Measurements from ENCODE around the gene MATN1. TPM values are rescaled to one million over a fixed set of nuclear protein-coding genes. Genes with fewer than 3 reads are reported as not detected.

The MATN1 gene
- total RNA-seq, 1 donor from 2014 or later, result not detected

DNA sequence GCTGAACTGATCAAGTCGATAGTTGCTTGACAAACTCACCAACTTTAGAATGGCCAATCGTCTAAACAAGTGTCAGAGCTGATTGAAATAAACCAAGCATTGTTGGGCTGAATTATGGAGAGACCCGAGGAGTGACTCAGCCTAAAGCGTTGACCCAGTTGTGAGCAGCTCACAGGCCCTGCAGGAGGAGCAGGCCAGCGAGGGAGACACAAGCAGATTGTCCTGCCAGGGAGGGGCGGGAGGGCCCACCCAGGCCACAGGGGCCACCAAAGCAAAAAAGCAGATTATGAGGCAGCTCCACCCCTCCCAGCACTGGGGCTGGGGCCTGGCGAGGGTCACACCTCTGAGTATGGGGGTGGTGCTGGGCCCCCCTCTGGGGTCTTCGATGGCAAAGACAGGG lies 10.1 kb upstream of the MATN1 start:
- H3K9me3 ChIP-seq (replicated peaks), result no peaks in the 10 kb centered on the region
- H3K27me3 ChIP-seq (ENCODE audit: low read depth), result no peaks in the 10 kb centered on the region
- no peak overlapping the region for H3K4me3 ChIP-seq
- DNase-seq, result no peak
- intact Hi-C loops (cut with micrococcal nuclease), result no loop called here
- TF ChIP-seq CTCF (IDR thresholded peaks at IDR 0.05; ENCODE audit: borderline replicate concordance), result no peak
- no peak overlapping the region for H3K27ac ChIP-seq (replicated peaks)
- no peaks in the 10 kb centered on the region for H3K36me3 ChIP-seq
- H3K4me1 ChIP-seq, result peaks cover 7% of the 10 kb centered on the region

DNA sequence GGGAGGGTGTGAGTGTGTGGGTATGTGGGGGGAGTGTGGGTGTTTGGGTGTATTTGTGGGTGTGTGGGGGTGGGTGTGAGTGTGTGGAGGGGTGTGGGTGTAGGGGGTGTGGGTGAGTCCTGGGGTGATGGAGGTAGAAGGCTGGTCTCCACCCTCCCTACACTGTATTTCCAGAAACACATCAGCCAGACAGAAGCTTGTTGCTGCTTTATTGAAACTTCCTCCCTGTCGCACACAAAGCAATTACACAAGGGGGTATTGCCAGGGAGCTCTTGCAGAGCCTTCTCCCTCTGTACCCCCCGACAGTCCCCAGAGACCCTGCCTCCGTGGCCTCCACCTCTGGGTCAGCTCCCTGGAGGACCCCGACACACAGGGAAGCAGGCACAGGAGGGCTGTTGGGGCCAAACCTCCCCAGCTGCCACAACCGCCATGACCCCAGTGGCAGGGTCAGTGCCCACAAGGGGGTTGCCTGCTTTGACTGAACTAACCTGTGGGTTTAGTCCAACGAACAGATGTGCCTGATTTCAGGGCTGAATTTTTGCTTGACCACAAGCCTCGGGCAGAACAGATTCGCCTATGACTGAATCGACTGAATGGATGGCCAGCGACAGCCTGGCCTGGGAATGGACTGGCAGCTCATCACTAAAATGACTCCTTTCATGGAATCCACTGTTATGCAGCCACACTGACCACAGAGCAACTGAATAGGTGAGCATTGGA lies 9.1 kb upstream of the MATN1 start:
- Histone ChIP-seq H3K27ac (replicated peaks) (no peak overlapping the region), H3K4me3 (no peak overlapping the region), H3K36me3 (no peaks in the 10 kb centered on the region), H3K27me3 (ENCODE audit: low read depth) (no peaks in the 10 kb centered on the region), H3K9me3 (replicated peaks) (no peaks in the 10 kb centered on the region), H3K4me1 (peaks cover 7% of the 10 kb centered on the region)
- no peak for TF ChIP-seq CTCF (IDR thresholded peaks at IDR 0.05; ENCODE audit: borderline replicate concordance)
- intact Hi-C loops (cut with micrococcal nuclease), result no loop called here
- no peak for DNase-seq

DNA sequence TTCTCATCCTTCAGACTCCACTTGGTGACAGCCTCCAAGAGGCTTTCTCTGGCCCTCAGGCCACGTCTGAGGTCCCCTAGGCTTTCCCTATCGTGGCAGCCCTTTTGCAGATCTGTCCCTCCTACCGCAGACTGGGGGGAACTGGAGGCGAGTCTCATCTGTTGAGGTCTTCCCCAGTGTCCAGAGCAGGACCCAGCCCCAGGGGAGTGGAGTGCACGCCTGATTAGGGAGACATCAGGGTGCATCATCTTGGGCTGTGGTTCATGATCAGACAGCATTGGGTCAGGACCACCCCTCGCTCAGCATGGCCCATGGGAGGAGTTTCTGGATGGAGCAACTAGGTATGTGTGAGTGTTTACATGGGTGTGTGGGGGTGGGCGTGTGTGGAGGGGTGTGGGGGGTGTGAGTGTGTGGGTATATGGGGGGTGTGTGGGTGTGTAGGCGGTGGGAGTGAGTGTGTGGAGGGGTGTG lies 8.5 kb upstream of the MATN1 start:
- Histone ChIP-seq H3K27ac (replicated peaks) (no peak overlapping the region), H3K27me3 (ENCODE audit: low read depth) (no peaks in the 10 kb centered on the region), H3K4me1 (peaks cover 7% of the 10 kb centered on the region), H3K9me3 (replicated peaks) (no peaks in the 10 kb centered on the region), H3K36me3 (no peaks in the 10 kb centered on the region), H3K4me3 (no peak overlapping the region)
- DNase-seq, result no peak
- intact Hi-C loops (cut with micrococcal nuclease), result no loop called here
- TF ChIP-seq CTCF (IDR thresholded peaks at IDR 0.05; ENCODE audit: borderline replicate concordance), result no peak

DNA sequence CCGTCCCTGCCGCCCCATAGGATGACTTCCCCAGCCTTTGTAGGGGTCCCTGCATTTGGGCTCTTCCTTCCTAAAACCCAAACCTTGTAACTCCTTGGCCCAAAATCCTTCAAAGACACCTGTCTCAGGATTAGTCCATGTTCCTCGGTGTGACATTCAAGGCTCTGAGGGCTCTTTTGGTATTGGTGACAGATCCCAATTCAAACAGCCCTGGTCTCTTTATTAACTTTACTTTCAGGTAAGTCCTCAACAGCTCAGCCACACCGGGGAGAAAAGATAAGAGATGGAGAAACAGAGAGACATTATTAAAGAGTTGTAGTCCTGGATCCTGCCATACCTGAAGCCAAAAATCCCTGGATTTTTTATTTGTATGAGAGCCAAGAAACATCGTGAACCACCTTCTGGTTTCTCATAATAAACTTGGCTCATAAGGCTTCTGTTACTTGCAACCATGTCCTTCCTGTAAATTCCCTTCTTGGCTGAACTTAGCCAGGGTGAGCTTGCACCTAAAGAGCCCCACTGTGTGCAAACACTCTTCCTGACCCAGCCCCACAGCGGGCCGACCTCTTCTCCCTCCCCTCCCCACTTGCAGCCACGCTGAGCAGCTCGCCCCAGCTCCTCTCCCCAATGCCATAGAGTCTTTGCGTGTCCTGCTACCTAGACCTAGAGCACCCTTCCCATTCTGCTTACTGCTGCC lies 7.9 kb upstream of the MATN1 start:
- intact Hi-C loops (cut with micrococcal nuclease), result no loop called here

More for the DNA sequence above, 7.9 kb upstream of the MATN1 start:
- Histone ChIP-seq H3K9me3 (replicated peaks) (no peaks in the 10 kb centered on the region), H3K27me3 (ENCODE audit: low read depth) (no peaks in the 10 kb centered on the region), H3K4me1 (peaks cover 7% of the 10 kb centered on the region), H3K36me3 (no peaks in the 10 kb centered on the region), H3K27ac (replicated peaks) (no peak overlapping the region), H3K4me3 (no peak overlapping the region)
- DNase-seq, result no peak
- no peak for TF ChIP-seq CTCF (IDR thresholded peaks at IDR 0.05; ENCODE audit: borderline replicate concordance)

Data from left ventricle myocardium inferior (tissue), 1 donor.